GM12878 (cell line): ENCODE data around the gene CATSPER4. TPM values are rescaled to one million over a fixed set of nuclear protein-coding genes. Genes with fewer than 3 reads are reported as not detected.

Experiments
- ATAC-seq: fragments of 200-7000 bp; cut with Tn5 transposase; 3 replicates; pipeline ENCODE4 v1.9.1; 2020; ENCODE audit warnings: mild to moderate bottlenecking, moderate library complexity
- BruUV-seq: library from RNA; stranded (reverse); fragments of 400-500 nt; replicated peaks from 2 replicates; lab custom pipeline; 2021; lab: Mats Ljungman, UMichigan
- CTCF ChIA-PET: fragments of 300-600 bp; sonication (Branson Sonifier 250); formaldehyde crosslinking; extraction: SDS; loops from one replicate; lab custom pipeline; 2021; ENCODE audit warnings: inconsistent platforms; lab: Yijun Ruan, JAX
- POLR2A ChIA-PET: fragments of 350-600 bp; formaldehyde crosslinking; extraction: SDS; loops from one replicate; lab custom pipeline; 2021; ENCODE audit warnings: inconsistent platforms; lab: Charles Lee
- RAD21 ChIA-PET: fragments of 300-600 bp; sonication (Branson Sonifier 250); formaldehyde crosslinking; loops from one replicate; lab custom pipeline; 2023; ENCODE audit warnings: antibody characterized with exemption; ENCODE audit not compliant: unreplicated experiment; lab: Charles Lee
- SMC1A ChIA-PET: fragments of 300-600 bp; sonication (Branson Sonifier 250); formaldehyde crosslinking; loops from one replicate; lab custom pipeline; 2023; ENCODE audit not compliant: unreplicated experiment, uncharacterized antibody; lab: Charles Lee
- DNase-seq: peaks from one replicate; pipeline ENCODE4 v3.0.0-alpha.2; 2011; ENCODE audit warnings: low read depth, low spot score
- FAIRE-seq: peaks from 3 replicates; lab custom pipeline; 2011; peaks lifted over from hg19 to GRCh38; lab: Jason Lieb, UNC
- H2AFZ ChIP-seq: 2 replicates; pipeline ENCODE4 v1.6.0; 2011; ENCODE audit warnings: low read depth, low read length, control low read depth; ENCODE audit not compliant: control insufficient read depth
- H3K27ac ChIP-seq: 2 replicates; pipeline ENCODE4 v1.5.1; 2011; ENCODE audit warnings: control low read depth; ENCODE audit not compliant: control insufficient read depth, insufficient read depth
- H3K27me3 ChIP-seq, 2 experiments: replicated peaks in 1 of 2; 2 replicates each; pipeline versions ENCODE4 v1.6.0 to v1.6.1; 2011; ENCODE audit warnings: low read length in 1 of 2; ENCODE audit not compliant: control insufficient read depth in 2 of 2, insufficient read depth in 2 of 2
- H3K36me3 ChIP-seq, 2 experiments: 2 replicates each; pipeline ENCODE4 v1.5.1; 2011; ENCODE audit warnings: low read length in 1 of 2; ENCODE audit not compliant: control insufficient read depth in 2 of 2, insufficient read depth in 2 of 2
- H3K4me1 ChIP-seq: 2 replicates; pipeline ENCODE4 v1.6.1; 2011; ENCODE audit warnings: mild to moderate bottlenecking, low read length, moderate library complexity, mixed read lengths; ENCODE audit not compliant: control insufficient read depth, insufficient read depth
- H3K4me2 ChIP-seq: 2 replicates; pipeline ENCODE4 v1.6.0; 2011; ENCODE audit warnings: control low read depth; ENCODE audit not compliant: control insufficient read depth, insufficient read depth
- H3K4me3 ChIP-seq: fragments of 200-600 bp; sonication (generic); 2 replicates; pipeline ENCODE4 v1.5.1; 2016
- H3K79me2 ChIP-seq: 2 replicates; pipeline ENCODE4 v1.6.0; 2011; ENCODE audit warnings: low read length; ENCODE audit not compliant: control insufficient read depth, insufficient read depth
- H3K9ac ChIP-seq: 2 replicates; pipeline ENCODE4 v1.8.0; 2011; ENCODE audit warnings: low read length, control low read depth, mixed read lengths; ENCODE audit not compliant: control insufficient read depth, insufficient read depth
- H3K9me3 ChIP-seq: replicated peaks from 3 replicates; pipeline ENCODE4 v1.5.1; 2011; ENCODE audit warnings: mild to moderate bottlenecking, low read length; ENCODE audit not compliant: control insufficient read depth, insufficient read depth
- H4K20me1 ChIP-seq: 2 replicates; pipeline ENCODE4 v1.6.0; 2011; ENCODE audit not compliant: control insufficient read depth, insufficient read depth
- BACH1 ChIP-seq: fragments of 450-650 bp; IDR thresholded peaks from 2 replicates; pipeline ENCODE4 v1.6.1; 2017; ENCODE audit warnings: mild to moderate bottlenecking, borderline replicate concordance
- E2F4 ChIP-seq: IDR thresholded peaks from 2 replicates; pipeline ENCODE4 v1.6.1; 2012; ENCODE audit warnings: low read depth, low read length, improper control_type of control experiment
- E4F1 ChIP-seq: fragments of 450-650 bp; IDR thresholded peaks from 2 replicates; pipeline ENCODE4 v1.6.1; 2018; ENCODE audit warnings: borderline replicate concordance, mild to moderate bottlenecking; ENCODE audit not compliant: partially characterized antibody
- GABPA ChIP-seq: IDR thresholded peaks from 2 replicates; pipeline ENCODE4 v1.6.1; 2014; ENCODE audit warnings: antibody characterized with exemption, low read depth, mild to moderate bottlenecking, inconsistent platforms
- HDAC2 ChIP-seq: fragments of 200-600 bp; sonication (generic); IDR thresholded peaks from 2 replicates; pipeline ENCODE4 v1.6.1; 2017
- IRF4 ChIP-seq: IDR thresholded peaks from 2 replicates; pipeline ENCODE4 v1.6.1; 2011; ENCODE audit warnings: low read depth, low read length
- NFXL1 ChIP-seq: fragments of 450-650 bp; IDR thresholded peaks from 2 replicates; pipeline ENCODE4 v1.6.1; 2017; ENCODE audit warnings: antibody characterized with exemption, mild to moderate bottlenecking, borderline replicate concordance
- NFYB ChIP-seq: IDR thresholded peaks from 2 replicates; pipeline ENCODE4 v1.6.1; 2011; ENCODE audit warnings: low read depth, mild to moderate bottlenecking, low read length, improper control_type of control experiment, moderate library complexity; ENCODE audit not compliant: insufficient read depth
- PAX5 ChIP-seq: IDR thresholded peaks from 2 replicates; pipeline ENCODE4 v1.6.1; 2011; ENCODE audit warnings: low read depth, low read length, borderline replicate concordance
- POU2F2 ChIP-seq: IDR thresholded peaks from 3 replicates; pipeline ENCODE4 v1.6.1; 2011; ENCODE audit warnings: low read depth, mild to moderate bottlenecking, low read length, borderline replicate concordance
- RAD51 ChIP-seq: fragments of 450-650 bp; IDR thresholded peaks from 2 replicates; pipeline ENCODE4 v1.6.1; 2016; ENCODE audit warnings: moderate library complexity, mild to moderate bottlenecking, inconsistent platforms
- RELB ChIP-seq: fragments of 450-650 bp; IDR thresholded peaks from 2 replicates; pipeline ENCODE4 v1.6.1; 2017; ENCODE audit warnings: low read depth, mild to moderate bottlenecking, moderate library complexity
- SMARCA5 ChIP-seq: fragments of 450-650 bp; IDR thresholded peaks from 2 replicates; pipeline ENCODE4 v1.6.1; 2017; ENCODE audit warnings: mild to moderate bottlenecking
- SPI1 ChIP-seq: IDR thresholded peaks from 2 replicates; pipeline ENCODE4 v1.6.1; 2011; ENCODE audit warnings: low read depth, mild to moderate bottlenecking, low read length, moderate library complexity, borderline replicate concordance; ENCODE audit not compliant: insufficient read depth
- SRF ChIP-seq, 2 experiments: IDR thresholded peaks; 2 replicates each; pipeline ENCODE4 v1.6.1; 2011; ENCODE audit warnings: low read depth in 2 of 2, low read length in 2 of 2, mild to moderate bottlenecking in 1 of 2, moderate library complexity in 1 of 2
- TARDBP ChIP-seq: IDR thresholded peaks from 2 replicates; pipeline ENCODE4 v1.6.1; 2016; ENCODE audit warnings: borderline replicate concordance
- ZNF24 ChIP-seq: fragments of 450-650 bp; IDR thresholded peaks from 2 replicates; pipeline ENCODE4 v1.6.1; 2017; ENCODE audit warnings: antibody characterized with exemption, mild to moderate bottlenecking
- ZNF384 ChIP-seq: IDR thresholded peaks from 2 replicates; pipeline ENCODE4 v1.6.1; 2012; ENCODE audit warnings: low read depth, mild to moderate bottlenecking, low read length, improper control_type of control experiment, borderline replicate concordance
- ZSCAN29 ChIP-seq: fragments of 450-650 bp; IDR thresholded peaks from 2 replicates; pipeline ENCODE4 v1.6.1; 2017; ENCODE audit warnings: mild to moderate bottlenecking, moderate library complexity
- WGBS: methylation state at CpG from one replicate; pipeline ENCODE4 v1.1.6; 2016; ENCODE audit warnings: low lambda C conversion rate; ENCODE audit not compliant: insufficient replicate concordance, insufficient coverage; ENCODE audit errors: missing lambda C conversion rate; 5-methylcytosine and 5-hydroxymethylcytosine counted together
- in situ Hi-C: fragments of 300-500 bp; cut with MboI; formaldehyde crosslinking; loops from 9 replicates; pipeline ENCODE4 v1.14.3; 2018; ENCODE audit warnings: mixed read lengths
- intact Hi-C: fragments of 100-400 bp; cut with micrococcal nuclease; formaldehyde crosslinking; loops from one replicate; pipeline ENCODE4 v1.14.2; 2022; ENCODE audit not compliant: unreplicated experiment
- polyA plus RNA-seq, 11 experiments: library from polyadenylated mRNA; depleted of rRNA in 4 of 11; unstranded in 6 of 11; stranded (reverse) in 5 of 11; fragments of >200 nt; fragmentation: Nextera tagmentation in 4 of 11; fragmentation: Illumina TruSeq in 1 of 11; extraction: Ambion mirVana in 4 of 11; extraction: Trizol in 1 of 11; gene quantifications; 1 replicate in 1 of 11; 2 replicates in 10 of 11; pipeline versions ENCODE4 v1.2.1 to v1.2.3, GENCODE V29; 2011 to 2016; ENCODE audit warnings: inconsistent platforms in 2 of 11, missing spikeins in 2 of 11, low read depth in 1 of 11
- total RNA-seq, 4 experiments: library from RNA; depleted of rRNA in 3 of 4; stranded (reverse); fragments of >200 nt in 3 of 4; fragmentation: Illumina TruSeq in 1 of 4; extraction: Trizol in 1 of 4; gene quantifications; 2 replicates each; pipeline versions ENCODE4 v1.2.1 to v1.2.3, GENCODE V29; 2013 to 2021

Gene CATSPER4
- total and polyA plus RNA-seq, 10 of the 15 experiments (the other 5 are each of a cell fraction or from before 2014, with no cell fraction given): 0.13 TPM; not detected in 9

GRCh38 chr1:26162220-26162709 lies 28.1 kb upstream of the CATSPER4 start:
- no peak for TF ChIP-seq PAX5
- no peak for TF ChIP-seq SPI1
- TF ChIP-seq ZNF384: no peak
- no peak for TF ChIP-seq GABPA
- TF ChIP-seq HDAC2: no peak
- no peak for TF ChIP-seq E4F1
- TF ChIP-seq POU2F2: no peak
- TF ChIP-seq TARDBP: no peak
- no peak for TF ChIP-seq ZNF24
- TF ChIP-seq E2F4: no peak
- TF ChIP-seq BACH1: no peak
- no peak for TF ChIP-seq SRF (IDR thresholded peaks at IDR 0.05; ENCODE audit: low read depth in 2 of 2, low read length in 2 of 2)
- TF ChIP-seq RELB: no peak
- no peak for TF ChIP-seq IRF4
- TF ChIP-seq RAD51: no peak
- TF ChIP-seq NFXL1: no peak
- TF ChIP-seq SMARCA5: no peak
- TF ChIP-seq ZSCAN29: no peak
- no peak for TF ChIP-seq NFYB
- Histone ChIP-seq H3K79me2 (no peaks in the 10 kb centered on the region), H4K20me1 (no peaks in the 10 kb centered on the region), H3K27ac (no peak overlapping the region), H3K9me3 (no peaks in the 10 kb centered on the region; the same call in 2 of the 3 replicates), H3K9ac (no peak overlapping the region), H3K4me2 (peak overlapping the region; percentile 64; the same call in 1 of the 2 replicates), H2AFZ (no peak overlapping the region), H3K36me3 (no peaks in the 10 kb centered on the region), H3K27me3 (peaks cover 3 to 22% of the 10 kb centered on the region in 2 experiments), H3K4me3 (no peak overlapping the region), H3K4me1 (peaks cover 4% of the 10 kb centered on the region)
- FAIRE-seq: no peak
- intact Hi-C loops: loop anchor here (5.0 to 10.0 kb wide), 2 partner anchors 55 to 233 kb away; no protein-coding TSS in a partner anchor
- POLR2A ChIA-PET: no interaction called here
- WGBS: 38% methylated on average over 21 of the region's 21 CpGs
- ATAC-seq: no peak
- CTCF ChIA-PET: interaction anchor here (1.0 kb wide), 1 partner anchor 17 kb away, joined by 3 read pairs; no protein-coding TSS in a partner anchor
- DNase-seq: no peak
- in situ Hi-C loops: no loop called here
- RAD21 ChIA-PET: no interaction called here
- no TSS peak for BruUV-seq
- SMC1A ChIA-PET: no interaction called here
